Prostate gland (tissue), 2 donors: Measurements from ENCODE around the gene IRF7.

Experiments used
- CTCF ChIP-seq, 4 experiments: fragments of 200-600 bp in 2 of 4; fragments of 450-650 bp in 2 of 4; sonication (generic) in 2 of 4; IDR thresholded peaks; 1 replicate in 3 of 4; 2 replicates in 1 of 4; pipeline ENCODE4 v1.5.1; 2016 to 2019; ENCODE audit warnings: antibody characterized with exemption in 4 of 4, mild to moderate bottlenecking in 2 of 4, moderate library complexity in 2 of 4
- POLR2A ChIP-seq: fragments of 450-650 bp; IDR thresholded peaks from one replicate; pipeline ENCODE4 v1.6.1; 2016; ENCODE audit warnings: antibody characterized with exemption, mild to moderate bottlenecking

- TF ChIP-seq CTCF (IDR thresholded peaks at IDR 0.05) = no peak
- TF ChIP-seq POLR2A = no peak
Measured at GRCh38 chr11:639332-639955, 23.7 kb upstream of the IRF7 start.
